ENCODE measurements around the gene RRP7A.

GRCh38 chr22:42519525-42520401 is at the start of gene RRP7A:
- TF ChIP-seq POLR2A (IDR thresholded peaks at IDR 0.05): peak; percentile 70 to 83
- peak in 1 of 4 experiments; percentile 13 for TF ChIP-seq CTCF (IDR thresholded peaks at IDR 0.05)

All from uterus (tissue), 2 donors.